Fibroblast of lung (primary cell): ENCODE results near the gene ZNF792. TPM values are rescaled to one million over a fixed set of nuclear protein-coding genes. Genes with fewer than 3 reads are reported as not detected.
A peak's percentile ranks its signal among the peaks of the same experiment; 100 is the strongest.

ENCODE experiments used
- DNase-seq, 2 donors: peaks; one replicate each; pipeline versions ENCODE4 v3.0.0 to v3.0.0-alpha.2; 2010; ENCODE audit warnings: low read depth in 2 of 2
- H2AFZ ChIP-seq: 2 replicates; pipeline ENCODE4 v1.5.1; 2012; ENCODE audit warnings: low read length, control low read depth, inconsistent platforms
- H3K27ac ChIP-seq: 2 replicates; pipeline ENCODE4 v1.5.1; 2011; ENCODE audit warnings: low read length, control low read depth; ENCODE audit not compliant: insufficient read depth
- H3K27me3 ChIP-seq: 2 replicates; pipeline ENCODE4 v1.5.1; 2011; ENCODE audit warnings: mild to moderate bottlenecking, low read length; ENCODE audit not compliant: control insufficient read depth, insufficient read depth
- H3K36me3 ChIP-seq: 2 replicates; pipeline ENCODE4 v1.5.1; 2011; ENCODE audit warnings: low read length; ENCODE audit not compliant: control insufficient read depth, insufficient read depth
- H3K4me1 ChIP-seq: 2 replicates; pipeline ENCODE4 v1.5.1; 2011; ENCODE audit warnings: low read length; ENCODE audit not compliant: control insufficient read depth, insufficient read depth; ENCODE audit errors: extremely low read depth
- H3K4me2 ChIP-seq: 2 replicates; pipeline ENCODE4 v1.5.1; 2011; ENCODE audit warnings: low read length, control low read depth; ENCODE audit not compliant: insufficient read depth; ENCODE audit errors: extremely low read depth
- H3K4me3 ChIP-seq, 4 experiments: fragments of 200-600 bp in 1 of 4; sonication (generic) in 1 of 4; replicated peaks in 1 of 4; 2 replicates each; pipeline ENCODE4 v1.5.1; 2011 to 2016; ENCODE audit warnings: low read length in 4 of 4, low read depth in 3 of 4, mild to moderate bottlenecking in 3 of 4, control low read depth in 2 of 4, inconsistent platforms in 1 of 4, mixed read lengths in 1 of 4; ENCODE audit not compliant: insufficient read depth in 1 of 4; ENCODE audit errors: control extremely low read depth in 1 of 4
- H3K79me2 ChIP-seq: 2 replicates; pipeline ENCODE4 v1.5.1; 2012; ENCODE audit warnings: mild to moderate bottlenecking, low read length, inconsistent platforms; ENCODE audit not compliant: control insufficient read depth, insufficient read depth
- H3K9ac ChIP-seq: 2 replicates; pipeline ENCODE4 v1.5.1; 2011; ENCODE audit warnings: mild to moderate bottlenecking, low read length, control low read depth; ENCODE audit not compliant: insufficient read depth
- H3K9me3 ChIP-seq: 2 replicates; pipeline ENCODE4 v1.5.1; 2012; ENCODE audit warnings: low read depth, low read length; ENCODE audit not compliant: control insufficient read depth, insufficient read depth
- H4K20me1 ChIP-seq: 2 replicates; pipeline ENCODE4 v1.5.1; 2011; ENCODE audit warnings: low read length; ENCODE audit not compliant: control insufficient read depth, insufficient read depth; ENCODE audit errors: extremely low read depth
- CTCF ChIP-seq, 2 donors: IDR thresholded peaks in 1 of 2; conservative IDR thresholded peaks in 1 of 2; 1 replicate in 1 of 2; 2 replicates in 1 of 2; pipeline ENCODE4 v1.5.1; 2011 to 2012; ENCODE audit warnings: low read length in 2 of 2, control low read depth in 1 of 2, inconsistent platforms in 1 of 2, low read depth in 1 of 2, mild to moderate bottlenecking in 1 of 2
- EZH2 ChIP-seq: IDR thresholded peaks from 2 replicates; pipeline ENCODE4 v1.5.1; 2012; ENCODE audit warnings: low read length, control low read depth, mild to moderate bottlenecking; ENCODE audit errors: missing control alignments
- polyA plus RNA-seq, 2 donors: library from polyadenylated mRNA; depleted of rRNA in 1 of 2; stranded (reverse) in 1 of 2; unstranded in 1 of 2; fragments of >200 nt; gene quantifications; 2 replicates each; pipeline ENCODE4 v1.2.1, GENCODE V29; 2011 to 2012; ENCODE audit warnings: missing spikeins in 1 of 2
- total RNA-seq: library from RNA; depleted of rRNA; stranded (reverse); fragments of >200 nt; gene quantifications from 2 replicates; pipeline ENCODE4 v1.2.1, GENCODE V29; 2014

ZNF792 gene
- total and polyA plus RNA-seq, 2 donors (not counting 1 experiment from before 2014, with no cell fraction given) = 1.7 to 5.0 TPM

- TF ChIP-seq EZH2 (no peak), CTCF (conservative IDR thresholded peaks at IDR 0.05 in 1 of 2, IDR thresholded peaks at IDR 0.05 in 1 of 2; ENCODE audit: low read depth in 1 of 2, low read length in 2 of 2) (no peak)
- H3K79me2 ChIP-seq = peaks cover 42% of the 10 kb centered on the region
- H3K4me3 ChIP-seq = peak overlapping the region; percentile 70 to 83 (median 78)
- no peaks in the 10 kb centered on the region for H3K9me3 ChIP-seq
- no peak overlapping the region for H2AFZ ChIP-seq
- DNase-seq = peak; percentile 45 to 61
- H3K4me2 ChIP-seq = peak overlapping the region; percentile 86
- H3K27me3 ChIP-seq = no peaks in the 10 kb centered on the region
- no peaks in the 10 kb centered on the region for H4K20me1 ChIP-seq
- H3K4me1 ChIP-seq = peaks cover 5% of the 10 kb centered on the region
- H3K27ac ChIP-seq = peak overlapping the region; percentile 64
- peaks cover 1% of the 10 kb centered on the region for H3K36me3 ChIP-seq
- H3K9ac ChIP-seq = peak overlapping the region; percentile 70
Measured at GRCh38 chr19:35000647-35001501, 36.8 kb upstream of the ZNF792 start.

- Histone ChIP-seq H3K4me3 (peak overlapping the region in 3 of 4 experiments; percentile 34 to 77 (median 70)), H4K20me1 (no peaks in the 10 kb centered on the region), H3K4me2 (no peak overlapping the region), H2AFZ (no peak overlapping the region), H3K27ac (peak overlapping the region; percentile 64), H3K9me3 (no peaks in the 10 kb centered on the region), H3K27me3 (no peaks in the 10 kb centered on the region), H3K36me3 (no peaks in the 10 kb centered on the region), H3K9ac (peak overlapping the region; percentile 81), H3K79me2 (peaks cover 38% of the 10 kb centered on the region), H3K4me1 (peaks cover 5% of the 10 kb centered on the region)
- TF ChIP-seq EZH2 = no peak
- TF ChIP-seq CTCF (conservative IDR thresholded peaks at IDR 0.05 in 1 of 2, IDR thresholded peaks at IDR 0.05 in 1 of 2; ENCODE audit: low read depth in 1 of 2, low read length in 2 of 2) = no peak
- DNase-seq = no peak
Measured at GRCh38 chr19:35000338-35000646, 36.3 kb upstream of the ZNF792 start.

- peak within 1 kb of the TSS; percentile 39 for H2AFZ ChIP-seq
- DNase-seq = peak; percentile 84 to 87
- peaks cover 35% of the 10 kb centered on the region for H3K79me2 ChIP-seq
- peak within 1 kb of the TSS; percentile 81 for H3K9ac ChIP-seq
- H3K4me3 ChIP-seq = peak within 1 kb of the TSS; percentile 70 to 83 (median 78)
- no peaks in the 10 kb centered on the region for H3K36me3 ChIP-seq
- peaks cover 5% of the 10 kb centered on the region for H3K4me1 ChIP-seq
- H3K4me2 ChIP-seq = peak within 1 kb of the TSS; percentile 86
- H3K9me3 ChIP-seq = no peaks in the 10 kb centered on the region
- peak within 1 kb of the TSS; percentile 98 for H3K27ac ChIP-seq
- no peaks in the 10 kb centered on the region for H3K27me3 ChIP-seq
- H4K20me1 ChIP-seq = no peaks in the 10 kb centered on the region
- TF ChIP-seq EZH2 (no peak), CTCF (conservative IDR thresholded peaks at IDR 0.05 in 1 of 2, IDR thresholded peaks at IDR 0.05 in 1 of 2; ENCODE audit: low read depth in 1 of 2, low read length in 2 of 2) (no peak)
Measured at GRCh38 chr19:34999498-35000337, 35.7 kb upstream of the ZNF792 start, which contains the start of gene GRAMD1A. Gene GRAMD1A, plus strand, starts transcription at chr19:35000323. Its CDS starts 156 bp downstream, at chr19:35000479.
